Endodermal cell (in vitro differentiated cells): ENCODE results near the gene CDH6. TPM values are rescaled to one million over a fixed set of nuclear protein-coding genes. Genes with fewer than 3 reads are reported as not detected.

ENCODE experiments used
- DNase-seq: peaks from one replicate; pipeline ENCODE4 v3.0.0-alpha.2; 2017
- H3K27ac ChIP-seq: 2 replicates; pipeline ENCODE4 v1.5.1; 2013; ENCODE audit warnings: mild to moderate bottlenecking, low read depth, low read length, moderate library complexity
- H3K27me3 ChIP-seq: 2 replicates; pipeline ENCODE4 v1.6.1; 2013; ENCODE audit warnings: mild to moderate bottlenecking, low read length, moderate library complexity; ENCODE audit not compliant: insufficient read depth, control insufficient read depth, poor library complexity, severe bottlenecking
- H3K36me3 ChIP-seq: 2 replicates; pipeline ENCODE4 v1.7.0; 2013; ENCODE audit warnings: mild to moderate bottlenecking, low read length, moderate library complexity; ENCODE audit not compliant: control insufficient read depth, insufficient read depth
- H3K4me1 ChIP-seq: one replicate; pipeline ENCODE4 v1.7.0; 2013; ENCODE audit warnings: low read length; ENCODE audit not compliant: control insufficient read depth, insufficient read depth
- H3K4me3 ChIP-seq: 2 replicates; pipeline ENCODE4 v1.5.1; 2013; ENCODE audit warnings: mild to moderate bottlenecking, low read length, moderate library complexity
- H3K9ac ChIP-seq: 2 replicates; pipeline ENCODE4 v1.6.1; 2013; ENCODE audit warnings: mild to moderate bottlenecking, low read length, moderate library complexity; ENCODE audit not compliant: poor library complexity, severe bottlenecking; ENCODE audit errors: extremely low read depth
- H3K9me3 ChIP-seq: 2 replicates; pipeline ENCODE4 v1.6.1; 2013; ENCODE audit warnings: mild to moderate bottlenecking, low read length, moderate library complexity; ENCODE audit not compliant: control insufficient read depth
- H3K27ac Mint-ChIP-seq: 2 replicates; pipeline ENCODE4 v1.8.0; 2020; ENCODE audit warnings: mixed read lengths
- H3K27me3 Mint-ChIP-seq: 2 replicates; pipeline ENCODE4 v1.8.0; 2021; ENCODE audit warnings: mild to moderate bottlenecking, mixed read lengths; ENCODE audit not compliant: insufficient read depth
- H3K36me3 Mint-ChIP-seq: 2 replicates; pipeline ENCODE4 v1.8.0; 2020; ENCODE audit warnings: low read depth, mixed read lengths
- H3K4me1 Mint-ChIP-seq: 2 replicates; pipeline ENCODE4 v1.8.0; 2020; ENCODE audit warnings: mixed read lengths
- H3K4me3 Mint-ChIP-seq: 2 replicates; pipeline ENCODE4 v1.8.0; 2020; ENCODE audit warnings: mild to moderate bottlenecking, moderate library complexity, mixed read lengths
- H3K9me3 Mint-ChIP-seq: 2 replicates; pipeline ENCODE4 v1.8.0; 2020; ENCODE audit warnings: mild to moderate bottlenecking, mixed read lengths
- CTCF ChIP-seq: fragments of 200-600 bp; sonication (generic); conservative IDR thresholded peaks from 2 replicates; pipeline ENCODE4 v1.5.0; 2021; ENCODE audit warnings: antibody characterized with exemption, mild to moderate bottlenecking
- WGBS, 2 experiments: methylation state at CpG; one replicate each; pipeline versions ENCODE4 v1.1.5 to v1.1.7; 2013; ENCODE audit warnings: missing lambda C conversion rate in 2 of 2, mixed read lengths in 1 of 2; ENCODE audit not compliant: insufficient coverage in 1 of 2, insufficient read length in 1 of 2; 5-methylcytosine and 5-hydroxymethylcytosine counted together
- total RNA-seq, 2 donors: library from RNA; stranded (reverse); fragmentation: NEBNext Ultra II Directional in 1 of 2; extraction: Animal tissue kit (Norgen Biotek cat#: 25700) in 1 of 2; gene quantifications; 2 replicates in 1 of 2; 3 replicates in 1 of 2; pipeline ENCODE4 v1.2.1, GENCODE V29; 2021

CDH6 gene
- total RNA-seq, 2 donors from 2014 or later, result 1.1 TPM

DNA sequence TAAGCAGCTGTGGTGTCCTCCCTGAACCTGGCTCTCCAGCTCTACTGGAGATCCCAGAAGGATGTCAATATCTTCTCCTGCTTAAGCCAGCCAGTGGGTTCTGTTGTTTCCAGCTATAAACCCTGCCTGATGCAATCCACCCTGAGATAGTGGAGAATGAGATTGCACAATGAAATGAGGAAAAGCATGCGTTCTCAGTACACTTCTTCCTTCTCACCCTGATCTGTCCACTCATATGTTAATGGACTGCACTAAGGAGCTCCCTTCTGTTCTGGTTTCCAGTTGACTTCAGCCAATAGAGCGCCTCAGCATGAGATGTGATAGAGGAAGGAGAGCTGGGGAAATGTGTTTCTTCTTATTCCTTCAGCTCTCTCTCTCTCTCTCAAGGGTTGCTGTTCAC is 40.0 kb upstream of the CDH6 start:
- DNase-seq, result no peak
- no peak for TF ChIP-seq CTCF
- H3K27me3 Mint-ChIP-seq, result no peaks in the 10 kb centered on the region
- Histone ChIP-seq H3K9me3 (no peaks in the 10 kb centered on the region), H3K36me3 (no peaks in the 10 kb centered on the region), H3K4me3 (no peak overlapping the region), H3K27me3 (no peaks in the 10 kb centered on the region), H3K4me1 (no peaks in the 10 kb centered on the region), H3K27ac (no peak overlapping the region), H3K9ac (no peak overlapping the region)
- H3K36me3 Mint-ChIP-seq, result no peaks in the 10 kb centered on the region
- H3K4me1 Mint-ChIP-seq, result peaks cover 4% of the 10 kb centered on the region
- no peak overlapping the region for H3K4me3 Mint-ChIP-seq
- 70 to 79% methylated on average over 1 to 2 of the region's 2 CpGs for WGBS, 2 experiments
- H3K9me3 Mint-ChIP-seq, result no peaks in the 10 kb centered on the region
- no peak overlapping the region for H3K27ac Mint-ChIP-seq

GRCh38 chr5:31156631-31157160 is 36.8 kb upstream of the CDH6 start:
- no peaks in the 10 kb centered on the region for H3K4me1 ChIP-seq
- no peaks in the 10 kb centered on the region for H3K9me3 ChIP-seq
- Mint-ChIP-seq H3K4me1 (peaks cover under 1% of the 10 kb centered on the region), H3K9me3 (no peaks in the 10 kb centered on the region), H3K27me3 (no peaks in the 10 kb centered on the region), H3K4me3 (no peak overlapping the region), H3K27ac (no peak overlapping the region), H3K36me3 (no peaks in the 10 kb centered on the region)
- H3K36me3 ChIP-seq, result no peaks in the 10 kb centered on the region
- TF ChIP-seq CTCF, result no peak
- 77 to 78% methylated on average over 3 of the region's 3 CpGs for WGBS, 2 experiments
- no peak overlapping the region for H3K27ac ChIP-seq
- no peak for DNase-seq
- H3K9ac ChIP-seq, result no peak overlapping the region
- H3K4me3 ChIP-seq, result no peak overlapping the region
- H3K27me3 ChIP-seq, result no peaks in the 10 kb centered on the region

GRCh38 chr5:31157720-31158119 is 35.8 kb upstream of the CDH6 start:
- 86 to 88% methylated on average over 5 of the region's 5 CpGs for WGBS, 2 experiments

More at GRCh38 chr5:31157720-31158119, 35.8 kb upstream of the CDH6 start:
- Histone ChIP-seq H3K36me3 (no peaks in the 10 kb centered on the region), H3K27me3 (no peaks in the 10 kb centered on the region), H3K4me3 (no peak overlapping the region), H3K27ac (no peak overlapping the region), H3K9me3 (no peaks in the 10 kb centered on the region), H3K4me1 (no peaks in the 10 kb centered on the region), H3K9ac (no peak overlapping the region)
- no peak for DNase-seq
- peaks cover 4% of the 10 kb centered on the region for H3K4me1 Mint-ChIP-seq
- H3K4me3 Mint-ChIP-seq, result no peak overlapping the region
- H3K9me3 Mint-ChIP-seq, result no peaks in the 10 kb centered on the region
- no peaks in the 10 kb centered on the region for H3K36me3 Mint-ChIP-seq
- H3K27ac Mint-ChIP-seq, result no peak overlapping the region
- no peak for TF ChIP-seq CTCF
- no peaks in the 10 kb centered on the region for H3K27me3 Mint-ChIP-seq
